Stimulated activated CD8-positive, alpha-beta memory T cell treated with anti-CD3 and anti-CD28 coated beads, Interleukin-12 subunit alpha, Interleukin-12 subunit beta, amount 100 ng/mL, for 4 hours (primary cell): ENCODE results near the gene BCAR3.
"Not testable (repeated sequence)": the region's sequence is repeated elsewhere in the genome, so short reads cannot be mapped to it uniquely, and the experiment has no call there.

Experiments used
- DNase-seq: peaks from one replicate; pipeline ENCODE4 v3.0.0-alpha.2; 2020; ENCODE audit warnings: low read depth

Gene BCAR3

GRCh38 chr1:93596329-93597089 lies 85.1 kb downstream of the BCAR3 start:
- no peak for DNase-seq

- no peak for DNase-seq
Measured at GRCh38 chr1:93595743-93596142, 85.9 kb downstream of the BCAR3 start.

GRCh38 chr1:93595266-93595665 lies 86.4 kb downstream of the BCAR3 start:
- no peak for DNase-seq

GRCh38 chr1:93594603-93594880 lies 87.1 kb downstream of the BCAR3 start:
- no peak for DNase-seq

- no peak for DNase-seq
Measured at GRCh38 chr1:93593854-93594602, 87.6 kb downstream of the BCAR3 start.

GRCh38 chr1:93592551-93592949 lies 89.1 kb downstream of the BCAR3 start:
- no peak for DNase-seq

- no peak for DNase-seq
Measured at GRCh38 chr1:93591676-93592550, 89.7 kb downstream of the BCAR3 start.

GRCh38 chr1:93591291-93591675 lies 90.4 kb downstream of the BCAR3 start:
- not testable (repeated sequence) for DNase-seq

GRCh38 chr1:93588955-93589354 lies 92.7 kb downstream of the BCAR3 start:
- no peak for DNase-seq

- DNase-seq, result no peak
Measured at GRCh38 chr1:93588206-93588605, 93.4 kb downstream of the BCAR3 start.

- no peak for DNase-seq
Measured at GRCh38 chr1:93587354-93587753, 94.3 kb downstream of the BCAR3 start.

- no peak for DNase-seq
Measured at GRCh38 chr1:93585059-93585966, 96.3 kb downstream of the BCAR3 start.

GRCh38 chr1:93584261-93585003 lies 97.2 kb downstream of the BCAR3 start:
- DNase-seq, result no peak

GRCh38 chr1:93581917-93582850 lies 99.5 kb downstream of the BCAR3 start:
- no peak for DNase-seq

- DNase-seq, result no peak
Measured at GRCh38 chr1:93579891-93580290, 101.7 kb downstream of the BCAR3 start.

GRCh38 chr1:93578911-93579825 lies 102.5 kb downstream of the BCAR3 start:
- DNase-seq, result no peak

- no peak for DNase-seq
Measured at GRCh38 chr1:93578433-93578830, 103.2 kb downstream of the BCAR3 start.

- no peak for DNase-seq
Measured at GRCh38 chr1:93577536-93578432, 103.9 kb downstream of the BCAR3 start.
